Right lobe of liver (tissue), 6 donors: ENCODE data around the gene C16orf78. TPM values are rescaled to one million over a fixed set of nuclear protein-coding genes. Genes with fewer than 3 reads are reported as not detected.
A peak's percentile ranks its signal among the peaks of the same experiment; 100 is the strongest.

ENCODE experiments used
- ATAC-seq, 4 donors: fragments of 200-7000 bp; cut with Tn5 transposase; one replicate each; pipeline ENCODE4 v1.9.1; 2020; ENCODE audit warnings: mild to moderate bottlenecking in 4 of 4, moderate library complexity in 4 of 4
- DNase-seq, 3 donors: peaks; one replicate each; pipeline ENCODE4 v3.0.0-alpha.2; 2020
- H3K27ac ChIP-seq, 3 donors: fragments of 200-600 bp; one replicate each; pipeline ENCODE4 v1.8.0; 2022
- H3K27me3 ChIP-seq, 2 donors: fragments of 200-600 bp; one replicate each; pipeline ENCODE4 v1.8.0; 2022
- H3K36me3 ChIP-seq, 4 donors: fragments of 200-600 bp; sonication (generic) in 1 of 4; one replicate each; pipeline versions ENCODE4 v1.5.1 to v1.8.0; 2017 to 2022; ENCODE audit warnings: control low read depth in 1 of 4
- H3K4me1 ChIP-seq, 4 donors: fragments of 200-600 bp; sonication (generic) in 1 of 4; one replicate each; pipeline versions ENCODE4 v1.5.1 to v1.8.0; 2017 to 2022; ENCODE audit warnings: control low read depth in 1 of 4
- H3K4me3 ChIP-seq, 3 donors: fragments of 200-600 bp; one replicate each; pipeline ENCODE4 v1.8.0; 2022
- H3K9me3 ChIP-seq, 4 donors: fragments of 200-600 bp; sonication (generic) in 1 of 4; one replicate each; pipeline versions ENCODE4 v1.5.1 to v1.8.0; 2017 to 2022; ENCODE audit warnings: control low read depth in 1 of 4
- POLR2A ChIP-seq: fragments of 450-650 bp; IDR thresholded peaks from one replicate; pipeline ENCODE4 v1.6.1; 2017; ENCODE audit warnings: antibody characterized with exemption, mild to moderate bottlenecking
- WGBS: methylation state at CpG from one replicate; pipeline ENCODE4 v1.1.6; 2018; ENCODE audit warnings: low coverage, low lambda C conversion rate; ENCODE audit not compliant: insufficient coverage; ENCODE audit errors: missing lambda C conversion rate; 5-methylcytosine and 5-hydroxymethylcytosine counted together
- intact Hi-C, 2 donors: fragments of 100-400 bp; cut with DNase I; formaldehyde crosslinking; loops; one replicate each; pipeline versions ENCODE4 v1.11.2 to v1.14.1; 2022
- total RNA-seq, 6 experiments: library from RNA; depleted of rRNA in 2 of 6; stranded (reverse); fragments of >200 nt in 2 of 6; fragmentation: NEBNext Ultra II Directional in 3 of 6; extraction: Animal tissue kit (Norgen Biotek cat#: 25700) in 3 of 6; gene quantifications; one replicate each; pipeline versions ENCODE4 v1.1.0 to v1.2.4, GENCODE V29; 2016 to 2023
- TF ChIP-seq, protein P1 (sequence below), 4 donors: fragments of 200-600 bp in 3 of 4; fragments of 450-650 bp in 1 of 4; IDR thresholded peaks; one replicate each; pipeline versions ENCODE4 v1.5.1 to v1.8.0; 2016 to 2022; ENCODE audit warnings: antibody characterized with exemption in 4 of 4, mild to moderate bottlenecking in 2 of 4
- donor health status: DM: no; HTN: yes; CAD: no.
- donor health status: DM: no; HTN: no; CAD: no.
- donor health status: DM: no; HTN: no; CAD: no.
- donor health status: DM: no; HTN: yes; CAD: no.
- donor health status: DM: no; HTN: yes; CAD: no.

Gene C16orf78
- total RNA-seq, 6 experiments from 2014 or later, result not detected

DNA sequence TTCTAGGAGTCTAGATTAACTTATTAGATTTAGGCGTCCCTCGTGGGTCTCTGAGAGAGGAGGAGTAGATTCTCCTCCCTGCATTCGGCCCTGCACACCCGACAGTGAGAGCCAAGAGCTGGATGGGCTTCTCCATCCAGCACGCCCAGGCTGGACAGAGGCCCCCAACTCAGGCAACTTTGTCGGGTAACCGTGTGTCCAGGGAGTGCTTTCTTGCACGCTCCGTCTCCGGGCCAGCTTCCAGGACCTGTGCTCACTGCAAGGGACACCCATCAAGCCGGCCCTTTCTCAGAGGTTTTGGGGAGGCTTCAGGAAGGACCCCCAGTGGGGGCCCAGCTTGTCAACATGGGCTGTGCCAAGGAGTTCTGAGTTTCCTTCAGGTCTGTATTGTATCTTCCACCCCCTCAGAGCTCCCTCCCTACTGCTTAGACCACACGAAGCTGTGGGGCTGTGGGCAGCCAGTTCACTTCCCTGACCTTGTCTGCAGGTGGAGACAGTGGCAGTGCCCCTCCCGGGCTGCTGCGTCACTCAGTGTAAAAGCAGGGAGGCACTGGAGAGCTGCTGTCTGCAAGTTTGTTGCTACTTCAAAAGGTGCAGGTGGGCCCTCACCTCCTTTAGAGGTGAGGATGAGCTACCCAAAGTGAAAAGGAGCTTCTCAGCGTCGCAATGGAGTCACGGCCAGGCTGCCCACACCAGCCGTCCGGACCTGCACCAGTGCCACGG is 24.0 kb upstream of the C16orf78 start:
- Histone ChIP-seq H3K27me3 (no peaks in the 10 kb centered on the region), H3K36me3 (no peaks in the 10 kb centered on the region), H3K4me1 (no peaks in the 10 kb centered on the region), H3K27ac (no peak overlapping the region), H3K9me3 (no peaks in the 10 kb centered on the region), H3K4me3 (no peak overlapping the region)
- no peak for TF ChIP-seq POLR2A
- TF ChIP-seq, protein P1, sequence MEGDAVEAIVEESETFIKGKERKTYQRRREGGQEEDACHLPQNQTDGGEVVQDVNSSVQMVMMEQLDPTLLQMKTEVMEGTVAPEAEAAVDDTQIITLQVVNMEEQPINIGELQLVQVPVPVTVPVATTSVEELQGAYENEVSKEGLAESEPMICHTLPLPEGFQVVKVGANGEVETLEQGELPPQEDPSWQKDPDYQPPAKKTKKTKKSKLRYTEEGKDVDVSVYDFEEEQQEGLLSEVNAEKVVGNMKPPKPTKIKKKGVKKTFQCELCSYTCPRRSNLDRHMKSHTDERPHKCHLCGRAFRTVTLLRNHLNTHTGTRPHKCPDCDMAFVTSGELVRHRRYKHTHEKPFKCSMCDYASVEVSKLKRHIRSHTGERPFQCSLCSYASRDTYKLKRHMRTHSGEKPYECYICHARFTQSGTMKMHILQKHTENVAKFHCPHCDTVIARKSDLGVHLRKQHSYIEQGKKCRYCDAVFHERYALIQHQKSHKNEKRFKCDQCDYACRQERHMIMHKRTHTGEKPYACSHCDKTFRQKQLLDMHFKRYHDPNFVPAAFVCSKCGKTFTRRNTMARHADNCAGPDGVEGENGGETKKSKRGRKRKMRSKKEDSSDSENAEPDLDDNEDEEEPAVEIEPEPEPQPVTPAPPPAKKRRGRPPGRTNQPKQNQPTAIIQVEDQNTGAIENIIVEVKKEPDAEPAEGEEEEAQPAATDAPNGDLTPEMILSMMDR (IDR thresholded peaks at IDR 0.05), result no peak
- ATAC-seq, result no peak
- intact Hi-C loops, result loop anchor here (5.0 to 10.0 kb wide), 2 partner anchors 355 to 662 kb away; no protein-coding TSS in a partner anchor
- no peak for DNase-seq
- WGBS, result 40% methylated on average over 11 of the region's 20 CpGs

DNA sequence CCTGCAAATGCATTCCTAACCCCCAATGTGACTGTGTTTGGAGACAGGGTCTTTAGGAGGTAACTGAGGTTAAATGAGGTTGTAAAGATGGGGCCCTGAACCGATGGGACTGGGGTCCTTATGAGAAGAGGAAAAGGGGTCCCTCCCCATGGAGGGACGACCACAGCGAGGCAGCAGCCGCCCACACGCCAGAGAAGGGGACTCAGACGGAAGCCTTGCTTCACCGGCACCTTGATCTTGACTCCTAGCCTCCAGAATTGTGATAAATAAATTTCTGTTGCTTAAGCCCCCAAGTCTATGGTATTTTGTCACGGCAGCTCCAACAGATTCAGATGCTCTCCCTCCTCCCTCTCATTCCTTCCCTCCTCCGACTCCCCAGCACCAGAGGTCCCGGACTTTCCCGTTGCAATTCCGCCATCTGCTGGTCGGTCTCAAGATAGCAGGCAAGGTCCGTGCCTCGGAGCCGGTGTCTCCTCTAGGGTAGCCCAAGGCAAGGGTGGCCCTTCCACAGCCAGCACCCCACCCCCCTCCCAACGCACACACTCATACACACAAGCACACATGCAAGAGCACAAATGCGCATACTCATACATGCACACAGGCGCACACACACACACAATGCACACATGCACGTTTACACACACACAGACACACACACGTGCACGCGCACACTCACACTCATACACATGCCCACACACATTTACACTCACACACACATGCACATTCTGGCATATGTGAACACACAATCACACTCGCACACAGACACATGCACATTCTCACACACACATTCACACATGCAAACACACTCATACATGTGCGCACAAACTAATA is 23.1 kb upstream of the C16orf78 start:
- intact Hi-C loops, result loop anchor here (5.0 to 10.0 kb wide), 2 partner anchors 356 to 663 kb away; no protein-coding TSS in a partner anchor
- Histone ChIP-seq H3K4me1 (no peaks in the 10 kb centered on the region), H3K9me3 (no peaks in the 10 kb centered on the region), H3K36me3 (no peaks in the 10 kb centered on the region), H3K27me3 (no peaks in the 10 kb centered on the region), H3K27ac (no peak overlapping the region), H3K4me3 (no peak overlapping the region)
- TF ChIP-seq POLR2A, result no peak
- TF ChIP-seq, protein P1 (IDR thresholded peaks at IDR 0.05), result peak; percentile 68 to 84 (median 78)
- WGBS, result 21% methylated on average over 21 of the region's 25 CpGs
- DNase-seq (peak; percentile 64 to 75 (median 72)), ATAC-seq (peak; percentile 74 to 86 (median 80))

DNA sequence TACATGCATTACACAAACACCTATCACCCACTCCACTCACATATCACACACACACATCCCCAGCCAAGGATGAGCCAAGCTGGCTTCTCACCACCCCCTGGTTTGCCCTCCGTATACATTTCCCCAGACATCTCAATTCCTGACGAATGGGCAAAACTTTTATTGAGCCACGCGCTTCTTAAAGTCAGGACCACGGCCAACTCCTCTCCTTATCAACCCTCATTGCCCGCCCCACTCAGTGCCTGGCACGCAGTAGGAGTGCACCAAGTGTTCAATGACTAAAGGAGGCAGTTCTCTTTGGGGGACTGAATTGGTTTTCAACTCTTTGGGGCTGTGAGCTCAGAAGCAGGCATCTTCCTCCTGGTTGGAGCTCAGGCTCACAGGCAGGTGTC is 22.5 kb upstream of the C16orf78 start:
- Histone ChIP-seq H3K4me1 (no peaks in the 10 kb centered on the region), H3K27me3 (no peaks in the 10 kb centered on the region), H3K9me3 (no peaks in the 10 kb centered on the region), H3K4me3 (no peak overlapping the region), H3K36me3 (no peaks in the 10 kb centered on the region), H3K27ac (no peak overlapping the region)
- intact Hi-C loops, result loop anchor here (5.0 to 10.0 kb wide), 2 partner anchors 356 to 664 kb away; no protein-coding TSS in a partner anchor
- TF ChIP-seq POLR2A, result no peak
- TF ChIP-seq, protein P1 (IDR thresholded peaks at IDR 0.05), result no peak
- ATAC-seq (no peak), DNase-seq (no peak)
- WGBS, result 20% methylated on average over 7 of the region's 7 CpGs

DNA sequence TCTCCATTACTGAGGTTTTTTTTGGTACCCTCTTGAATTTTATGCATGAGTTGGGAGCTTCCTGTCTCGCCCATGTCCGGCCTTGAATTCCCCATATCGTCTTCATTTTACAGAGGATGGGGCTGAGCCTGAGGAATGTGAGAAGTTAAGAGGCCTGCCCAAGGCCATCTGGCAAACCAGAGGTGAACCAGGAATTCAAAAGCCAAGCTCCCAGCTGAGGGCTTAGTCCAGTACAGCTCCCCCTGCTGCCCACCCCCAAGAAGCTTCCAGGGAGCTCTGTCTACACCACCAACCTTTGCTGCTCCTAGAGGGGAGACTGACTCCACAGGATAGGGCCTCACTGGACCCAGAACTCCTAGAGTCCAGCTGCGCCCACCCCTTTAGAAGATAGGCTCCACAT is 20.7 kb upstream of the C16orf78 start:
- Histone ChIP-seq H3K4me3 (no peak overlapping the region), H3K4me1 (no peaks in the 10 kb centered on the region), H3K27ac (no peak overlapping the region), H3K27me3 (no peaks in the 10 kb centered on the region), H3K36me3 (no peaks in the 10 kb centered on the region), H3K9me3 (no peaks in the 10 kb centered on the region)
- intact Hi-C loops, result loop anchor here (5.0 to 10.0 kb wide), 2 partner anchors 358 to 666 kb away; no protein-coding TSS in a partner anchor
- TF ChIP-seq, protein P1 (IDR thresholded peaks at IDR 0.05), result no peak
- TF ChIP-seq POLR2A, result no peak
- ATAC-seq, result peak in 2 of 4 donors; percentile 8 to 27
- 74% methylated on average over 3 of the region's 4 CpGs for WGBS
- no peak for DNase-seq
